IMR-90 (cell line): Measurements from ENCODE around the gene NAV1. TPM values are rescaled to one million over a fixed set of nuclear protein-coding genes. Genes with fewer than 3 reads are reported as not detected.

ENCODE experiments used
- ATAC-seq: fragments of 200-7000 bp; cut with Tn5 transposase; 2 replicates; pipeline ENCODE4 v1.9.1; 2020; ENCODE audit warnings: low read depth, mild to moderate bottlenecking, moderate library complexity
- BruUV-seq: library from RNA; stranded (reverse); fragments of 400-500 nt; replicated peaks from 2 replicates; lab custom pipeline; 2021; lab: Mats Ljungman, UMichigan
- CTCF ChIA-PET: fragments of 300-600 bp; formaldehyde crosslinking; extraction: SDS; loops from one replicate; lab custom pipeline; 2021; ENCODE audit warnings: antibody characterized with exemption; lab: Yijun Ruan, JAX
- POLR2A ChIA-PET: fragments of 300-600 bp; sonication (Branson Sonifier 250); formaldehyde crosslinking; loops from one replicate; lab custom pipeline; 2022; ENCODE audit warnings: antibody characterized with exemption; ENCODE audit not compliant: unreplicated experiment; lab: Charles Lee
- DNase-seq: peaks from one replicate; pipeline ENCODE4 v3.0.0; 2013
- H2AFZ ChIP-seq: replicated peaks from 2 replicates; pipeline ENCODE3; 2013; ENCODE audit warnings: low read length, mild to moderate bottlenecking; ENCODE audit not compliant: poor library complexity
- H2AK5ac ChIP-seq: 2 replicates; pipeline ENCODE4 v1.6.1; 2013; ENCODE audit warnings: low read depth, low read length, inconsistent platforms
- H2AK9ac ChIP-seq: replicated peaks from 2 replicates; pipeline ENCODE3; 2013; ENCODE audit warnings: mild to moderate bottlenecking, low read depth, low read length, moderate library complexity; ENCODE audit not compliant: poor library complexity
- H2BK120ac ChIP-seq: 2 replicates; pipeline ENCODE4 v1.6.1; 2013; ENCODE audit warnings: low read depth, low read length, inconsistent platforms
- H2BK15ac ChIP-seq: 3 replicates; pipeline ENCODE4 v1.6.1; 2013; ENCODE audit warnings: low read depth, low read length, inconsistent platforms
- H2BK20ac ChIP-seq: 2 replicates; pipeline ENCODE4 v1.6.1; 2013; ENCODE audit warnings: low read depth, mild to moderate bottlenecking, inconsistent platforms, low read length, moderate library complexity
- H2BK5ac ChIP-seq: 2 replicates; pipeline ENCODE4 v1.6.1; 2013; ENCODE audit warnings: mild to moderate bottlenecking, low read depth, low read length, inconsistent platforms; ENCODE audit not compliant: poor library complexity, severe bottlenecking
- H3K14ac ChIP-seq: replicated peaks from 2 replicates; pipeline ENCODE4 v1.6.1; 2013; ENCODE audit warnings: low read depth, low read length, inconsistent platforms
- H3K18ac ChIP-seq: 2 replicates; pipeline ENCODE4 v1.6.1; 2013; ENCODE audit warnings: low read depth, low read length, control low read depth
- H3K23ac ChIP-seq: 2 replicates; pipeline ENCODE4 v1.6.1; 2013; ENCODE audit warnings: low read depth, low read length, inconsistent platforms
- H3K27ac ChIP-seq: 2 replicates; pipeline ENCODE4 v1.5.1; 2013; ENCODE audit warnings: mild to moderate bottlenecking, control low read depth, low read length; ENCODE audit not compliant: insufficient read depth
- H3K27me3 ChIP-seq: 2 replicates; pipeline ENCODE4 v1.6.1; 2013; ENCODE audit warnings: low read length; ENCODE audit not compliant: control insufficient read depth, insufficient read depth
- H3K36me3 ChIP-seq: 2 replicates; pipeline ENCODE4 v1.6.1; 2013; ENCODE audit warnings: low read length, mixed read lengths; ENCODE audit not compliant: control insufficient read depth, insufficient read depth
- H3K4ac ChIP-seq: 2 replicates; pipeline ENCODE4 v1.6.1; 2013; ENCODE audit warnings: low read depth, low read length, inconsistent platforms
- H3K4me1 ChIP-seq: 2 replicates; pipeline ENCODE4 v1.6.1; 2013; ENCODE audit warnings: low read length, mixed read lengths; ENCODE audit not compliant: control insufficient read depth, insufficient read depth
- H3K4me2 ChIP-seq: 2 replicates; pipeline ENCODE4 v1.6.1; 2013; ENCODE audit warnings: low read depth, mild to moderate bottlenecking, control low read depth, low read length, moderate library complexity
- H3K4me3 ChIP-seq: 2 replicates; pipeline ENCODE4 v1.5.1; 2013; ENCODE audit warnings: low read depth, mild to moderate bottlenecking, control low read depth, low read length, moderate library complexity; ENCODE audit not compliant: insufficient read depth
- H3K56ac ChIP-seq: 2 replicates; pipeline ENCODE4 v1.6.1; 2013; ENCODE audit warnings: low read length, inconsistent platforms; ENCODE audit not compliant: insufficient read depth; ENCODE audit errors: extremely low read depth
- H3K79me1 ChIP-seq, 2 experiments: 2 replicates each; pipeline ENCODE4 v1.6.1; 2013; ENCODE audit warnings: low read length in 2 of 2, inconsistent platforms in 1 of 2, low read depth in 1 of 2
- H3K9ac ChIP-seq: 2 replicates; pipeline ENCODE4 v1.6.1; 2013; ENCODE audit warnings: low read depth, low read length, control low read depth
- H3K9me1 ChIP-seq: 2 replicates; pipeline ENCODE4 v1.6.1; 2013; ENCODE audit warnings: low read length, inconsistent platforms; ENCODE audit not compliant: insufficient read depth
- H3K9me3 ChIP-seq: 2 replicates; pipeline ENCODE4 v1.6.1; 2013; ENCODE audit warnings: low read length; ENCODE audit not compliant: control insufficient read depth, insufficient read depth
- H4K20me1 ChIP-seq: 2 replicates; pipeline ENCODE4 v1.6.1; 2013; ENCODE audit warnings: low read length, inconsistent platforms; ENCODE audit not compliant: insufficient read depth
- H4K5ac ChIP-seq: 2 replicates; pipeline ENCODE4 v1.6.1; 2013; ENCODE audit warnings: mild to moderate bottlenecking, low read depth, low read length, control low read depth
- H4K8ac ChIP-seq, 2 experiments: 2 replicates each; pipeline ENCODE4 v1.6.1; 2013; ENCODE audit warnings: low read depth in 2 of 2, low read length in 2 of 2, control low read depth in 1 of 2, inconsistent platforms in 1 of 2
- H4K91ac ChIP-seq: 2 replicates; pipeline ENCODE4 v1.6.1; 2013; ENCODE audit warnings: low read depth, low read length, inconsistent platforms; ENCODE audit not compliant: insufficient read depth
- BHLHE40 ChIP-seq: fragments of 150-350 bp; IDR thresholded peaks from 2 replicates; pipeline ENCODE4 v1.6.1; 2016; ENCODE audit warnings: mild to moderate bottlenecking, low read depth, low read length
- CTCF ChIP-seq: conservative IDR thresholded peaks from 2 replicates; pipeline ENCODE4 v1.5.1; 2012; ENCODE audit warnings: mild to moderate bottlenecking, low read depth, low read length, improper control_type of control experiment
- ELK1 ChIP-seq: fragments of 150-350 bp; IDR thresholded peaks from 2 replicates; pipeline ENCODE4 v1.6.1; 2016; ENCODE audit warnings: low read depth, mild to moderate bottlenecking, low read length, moderate library complexity, borderline replicate concordance
- RAD21 ChIP-seq: IDR thresholded peaks from 2 replicates; pipeline ENCODE4 v1.6.1; 2012; ENCODE audit warnings: low read length, improper control_type of control experiment
- RFX5 ChIP-seq: IDR thresholded peaks from 2 replicates; pipeline ENCODE4 v1.8.0; 2012; ENCODE audit warnings: low read depth, mild to moderate bottlenecking, low read length, moderate library complexity
- SMC3 ChIP-seq: fragments of 150-350 bp; IDR thresholded peaks from 2 replicates; pipeline ENCODE4 v1.6.1; 2016; ENCODE audit warnings: low read depth, mild to moderate bottlenecking, antibody characterized with exemption, low read length, moderate library complexity
- WGBS, 2 experiments: methylation state at CpG; one replicate each; pipeline versions ENCODE4 v1.1.5 to v1.1.7; 2013; ENCODE audit warnings: missing lambda C conversion rate in 2 of 2; ENCODE audit not compliant: insufficient read length in 1 of 2; ENCODE audit errors: extremely low coverage in 2 of 2; 5-methylcytosine and 5-hydroxymethylcytosine counted together
- dilution Hi-C: fragments of 300-500 bp; cut with HindIII; formaldehyde crosslinking; loops from one replicate; pipeline ENCODE4 v1.14.3; 2018; ENCODE audit warnings: low sequenced_read_pairs; ENCODE audit not compliant: unreplicated experiment
- in situ Hi-C: fragments of 300-500 bp; cut with MboI; formaldehyde crosslinking; loops from 3 replicates; pipeline ENCODE4 v1.14.3; 2019; ENCODE audit warnings: low sequenced_read_pairs, inconsistent platforms, mixed read lengths
- intact Hi-C: fragments of 100-400 bp; cut with micrococcal nuclease; formaldehyde crosslinking; loops from 2 replicates; pipeline ENCODE4 v1.10.0; 2022
- polyA plus RNA-seq, 3 experiments: library from polyadenylated mRNA; depleted of rRNA; stranded (reverse); fragments of >200 nt; gene quantifications; 2 replicates each; pipeline ENCODE4 v1.2.3, GENCODE V29; 2012; ENCODE audit warnings: low replicate concordance in 1 of 3
- total RNA-seq: library from RNA; depleted of rRNA; stranded (reverse); fragments of >200 nt; gene quantifications from 2 replicates; pipeline ENCODE4 v1.2.3, GENCODE V29; 2012

NAV1 gene
- total and polyA plus RNA-seq, 2 of the 4 experiments (the other 2 are of a cell fraction): 14.0 to 23.1 TPM

GRCh38 chr1:201554190-201554600, 15.3 kb downstream of the NAV1 start:
- no peak overlapping the region for H3K4me3 ChIP-seq

More at GRCh38 chr1:201554190-201554600, 15.3 kb downstream of the NAV1 start:
- DNase-seq: no peak
- ChIA-PET CTCF (interaction anchor here (0.9 kb wide), 1 partner anchor 193 kb away, joined by 3 read pairs; no protein-coding TSS in a partner anchor), POLR2A (no interaction called here)
- peak overlapping the region; percentile 62; the same call in 1 of the 2 replicates for H3K23ac ChIP-seq
- 0 out of 2 replicates have a peak, but pooled peaks cover 2% of the 10 kb centered on the region for H3K36me3 ChIP-seq
- H4K8ac ChIP-seq: peak overlapping the region; percentile 31 to 55; a peak in 3 of 4 replicates
- peak overlapping the region; percentile 14 for H2AFZ ChIP-seq
- no peak for ATAC-seq
- peak overlapping the region; percentile 86 for H2BK20ac ChIP-seq
- peak overlapping the region; percentile 36 for H3K27ac ChIP-seq
- H4K91ac ChIP-seq: peak overlapping the region; percentile 83
- H2BK5ac ChIP-seq: peak overlapping the region; percentile 82
- no peaks in the 10 kb centered on the region for H3K9me3 ChIP-seq
- dilution Hi-C loops: no loop called here
- peaks cover 23 to 90% of the 10 kb centered on the region in 2 experiments for H3K79me1 ChIP-seq
- no peak overlapping the region for H3K56ac ChIP-seq
- peaks cover 41% of the 10 kb centered on the region for H3K4me1 ChIP-seq
- H2AK9ac ChIP-seq: peak overlapping the region; percentile 8
- peak overlapping the region; percentile 95 for H2AK5ac ChIP-seq
- peak overlapping the region; percentile 38; the same call in 1 of the 2 replicates for H3K4me2 ChIP-seq
- 58% methylated on average over 7 of the region's 10 CpGs; no CpG with 5 or more reads in 1 of the 2 experiments for WGBS, 2 experiments
- peak overlapping the region; percentile 68; the same call in 2 of the 3 replicates for H2BK15ac ChIP-seq
- H3K9me1 ChIP-seq: peaks cover 34% of the 10 kb centered on the region
- H3K4ac ChIP-seq: peak overlapping the region; percentile 82
- no peaks in the 10 kb centered on the region for H3K27me3 ChIP-seq
- peak overlapping the region; percentile 87 for H3K14ac ChIP-seq
- in situ Hi-C loops: no loop called here
- peak overlapping the region; percentile 5 for H3K9ac ChIP-seq
- no peaks in the 10 kb centered on the region for H4K20me1 ChIP-seq
- H3K18ac ChIP-seq: peak overlapping the region; percentile 25
- no TSS peak for BruUV-seq
- H2BK120ac ChIP-seq: peak overlapping the region; percentile 91
- TF ChIP-seq SMC3: no peak
- no peak for TF ChIP-seq RAD21
- no peak for TF ChIP-seq RFX5
- no peak for TF ChIP-seq ELK1
- no peak for TF ChIP-seq CTCF
- peak; percentile 55; the same call in 1 of the 2 replicates for TF ChIP-seq BHLHE40
- intact Hi-C loops: no loop called here
- H4K5ac ChIP-seq: peak overlapping the region; percentile 10
